ENCODE results near the gene FAAP20. TPM values are rescaled to one million over a fixed set of nuclear protein-coding genes. Genes with fewer than 3 reads are reported as not detected.
A peak's percentile ranks its signal among the peaks of the same experiment; 100 is the strongest.

FAAP20 gene
- total and polyA plus RNA-seq, 4 donors, result 5.6 to 31.5 (median 15.7) TPM

GRCh38 chr1:2199042-2199810 lies 4.7 kb upstream of the FAAP20 start (continued):
- TF ChIP-seq MAX (IDR thresholded peaks at IDR 0.05) (peak; percentile 72), NR2F2 (IDR thresholded peaks at IDR 0.05) (no peak), HNF4A (conservative IDR thresholded peaks at IDR 0.05) (no peak)
- TF ChIP-seq, protein P1, sequence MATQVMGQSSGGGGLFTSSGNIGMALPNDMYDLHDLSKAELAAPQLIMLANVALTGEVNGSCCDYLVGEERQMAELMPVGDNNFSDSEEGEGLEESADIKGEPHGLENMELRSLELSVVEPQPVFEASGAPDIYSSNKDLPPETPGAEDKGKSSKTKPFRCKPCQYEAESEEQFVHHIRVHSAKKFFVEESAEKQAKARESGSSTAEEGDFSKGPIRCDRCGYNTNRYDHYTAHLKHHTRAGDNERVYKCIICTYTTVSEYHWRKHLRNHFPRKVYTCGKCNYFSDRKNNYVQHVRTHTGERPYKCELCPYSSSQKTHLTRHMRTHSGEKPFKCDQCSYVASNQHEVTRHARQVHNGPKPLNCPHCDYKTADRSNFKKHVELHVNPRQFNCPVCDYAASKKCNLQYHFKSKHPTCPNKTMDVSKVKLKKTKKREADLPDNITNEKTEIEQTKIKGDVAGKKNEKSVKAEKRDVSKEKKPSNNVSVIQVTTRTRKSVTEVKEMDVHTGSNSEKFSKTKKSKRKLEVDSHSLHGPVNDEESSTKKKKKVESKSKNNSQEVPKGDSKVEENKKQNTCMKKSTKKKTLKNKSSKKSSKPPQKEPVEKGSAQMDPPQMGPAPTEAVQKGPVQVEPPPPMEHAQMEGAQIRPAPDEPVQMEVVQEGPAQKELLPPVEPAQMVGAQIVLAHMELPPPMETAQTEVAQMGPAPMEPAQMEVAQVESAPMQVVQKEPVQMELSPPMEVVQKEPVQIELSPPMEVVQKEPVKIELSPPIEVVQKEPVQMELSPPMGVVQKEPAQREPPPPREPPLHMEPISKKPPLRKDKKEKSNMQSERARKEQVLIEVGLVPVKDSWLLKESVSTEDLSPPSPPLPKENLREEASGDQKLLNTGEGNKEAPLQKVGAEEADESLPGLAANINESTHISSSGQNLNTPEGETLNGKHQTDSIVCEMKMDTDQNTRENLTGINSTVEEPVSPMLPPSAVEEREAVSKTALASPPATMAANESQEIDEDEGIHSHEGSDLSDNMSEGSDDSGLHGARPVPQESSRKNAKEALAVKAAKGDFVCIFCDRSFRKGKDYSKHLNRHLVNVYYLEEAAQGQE (IDR thresholded peaks at IDR 0.05), result no peak

DNA sequence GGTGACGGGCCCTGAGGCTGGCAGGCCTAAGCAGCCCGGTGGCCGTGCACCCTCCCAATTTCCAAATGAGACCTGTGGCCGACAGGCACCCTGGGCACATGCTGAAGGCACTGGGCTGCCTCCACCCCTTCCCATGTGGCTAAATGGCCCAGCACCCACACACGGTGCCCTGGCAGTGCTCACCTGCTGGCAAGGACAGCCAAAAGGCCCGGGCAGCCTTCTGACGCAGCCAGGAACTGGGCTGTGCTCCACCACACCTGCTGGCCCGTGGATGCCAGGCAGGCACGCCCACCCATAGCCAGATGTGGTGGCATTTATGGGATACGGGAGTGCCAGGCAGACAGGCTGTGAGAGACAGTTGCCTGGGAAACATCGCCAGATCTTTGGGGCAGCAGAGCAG lies 4.0 kb upstream of the FAAP20 start:
- no peak for DNase-seq (ENCODE audit: low spot score)
- H3K4me3 ChIP-seq (ENCODE audit: low read depth in 1 of 3, low read length in 3 of 3), result no peak overlapping the region
- 61% methylated on average over 11 of the region's 11 CpGs for WGBS
- H3K4me1 ChIP-seq (ENCODE audit: control insufficient read depth in 4 of 4, insufficient read depth in 4 of 4, low read length in 3 of 4), result peaks cover 3 to 22% (median 12%) of the 10 kb centered on the region in 4 donors
- H3K36me3 ChIP-seq (ENCODE audit: control insufficient read depth in 4 of 4, insufficient read depth in 3 of 4, low read depth in 1 of 4, low read length in 3 of 4), result no peaks in the 10 kb centered on the region
- H3K9ac ChIP-seq (ENCODE audit: low read depth in 1 of 2, low read length in 2 of 2), result peak overlapping the region in 1 of 2 donors; percentile 6
- peak overlapping the region; percentile 49 to 61 for H3K27ac ChIP-seq (ENCODE audit: low read depth in 1 of 2, low read length in 2 of 2)
- TF ChIP-seq MAX (IDR thresholded peaks at IDR 0.05) (no peak), RXRA (IDR thresholded peaks at IDR 0.05) (no peak), HNF4G (IDR thresholded peaks at IDR 0.05) (no peak), RAD21 (IDR thresholded peaks at IDR 0.05) (no peak), YY1 (IDR thresholded peaks at IDR 0.05) (no peak), FOXA2 (IDR thresholded peaks at IDR 0.05) (no peak), EGR1 (IDR thresholded peaks at IDR 0.05; ENCODE audit: low read depth in 2 of 2) (no peak), NR2F2 (IDR thresholded peaks at IDR 0.05) (no peak), GABPA (IDR thresholded peaks at IDR 0.05 in 1 of 2, conservative IDR thresholded peaks at IDR 0.05 in 1 of 2) (no peak), CTCF (IDR thresholded peaks at IDR 0.05; ENCODE audit: low read depth, low read length, missing input control) (no peak), HNF4A (conservative IDR thresholded peaks at IDR 0.05) (no peak), TAF1 (conservative IDR thresholded peaks at IDR 0.05) (no peak), SP1 (IDR thresholded peaks at IDR 0.05) (no peak), JUND (IDR thresholded peaks at IDR 0.05) (no peak), FOXA1 (IDR thresholded peaks at IDR 0.05) (no peak)
- TF ChIP-seq, protein P1 (IDR thresholded peaks at IDR 0.05), result no peak
- TF ChIP-seq, protein P2, sequence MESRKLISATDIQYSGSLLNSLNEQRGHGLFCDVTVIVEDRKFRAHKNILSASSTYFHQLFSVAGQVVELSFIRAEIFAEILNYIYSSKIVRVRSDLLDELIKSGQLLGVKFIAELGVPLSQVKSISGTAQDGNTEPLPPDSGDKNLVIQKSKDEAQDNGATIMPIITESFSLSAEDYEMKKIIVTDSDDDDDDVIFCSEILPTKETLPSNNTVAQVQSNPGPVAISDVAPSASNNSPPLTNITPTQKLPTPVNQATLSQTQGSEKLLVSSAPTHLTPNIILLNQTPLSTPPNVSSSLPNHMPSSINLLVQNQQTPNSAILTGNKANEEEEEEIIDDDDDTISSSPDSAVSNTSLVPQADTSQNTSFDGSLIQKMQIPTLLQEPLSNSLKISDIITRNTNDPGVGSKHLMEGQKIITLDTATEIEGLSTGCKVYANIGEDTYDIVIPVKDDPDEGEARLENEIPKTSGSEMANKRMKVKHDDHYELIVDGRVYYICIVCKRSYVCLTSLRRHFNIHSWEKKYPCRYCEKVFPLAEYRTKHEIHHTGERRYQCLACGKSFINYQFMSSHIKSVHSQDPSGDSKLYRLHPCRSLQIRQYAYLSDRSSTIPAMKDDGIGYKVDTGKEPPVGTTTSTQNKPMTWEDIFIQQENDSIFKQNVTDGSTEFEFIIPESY (IDR thresholded peaks at IDR 0.05), result no peak
- TF ChIP-seq, protein P3, sequence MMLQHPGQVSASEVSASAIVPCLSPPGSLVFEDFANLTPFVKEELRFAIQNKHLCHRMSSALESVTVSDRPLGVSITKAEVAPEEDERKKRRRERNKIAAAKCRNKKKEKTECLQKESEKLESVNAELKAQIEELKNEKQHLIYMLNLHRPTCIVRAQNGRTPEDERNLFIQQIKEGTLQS (IDR thresholded peaks at IDR 0.05), result no peak
- no peaks in the 10 kb centered on the region for H3K27me3 ChIP-seq (ENCODE audit: control insufficient read depth in 4 of 4, insufficient read depth in 4 of 4, low read length in 3 of 4)
- H3K9me3 ChIP-seq (ENCODE audit: control insufficient read depth in 4 of 4, low read length in 3 of 4), result no peaks in the 10 kb centered on the region
